ENCODE results near the gene NOTUM.

DNA sequence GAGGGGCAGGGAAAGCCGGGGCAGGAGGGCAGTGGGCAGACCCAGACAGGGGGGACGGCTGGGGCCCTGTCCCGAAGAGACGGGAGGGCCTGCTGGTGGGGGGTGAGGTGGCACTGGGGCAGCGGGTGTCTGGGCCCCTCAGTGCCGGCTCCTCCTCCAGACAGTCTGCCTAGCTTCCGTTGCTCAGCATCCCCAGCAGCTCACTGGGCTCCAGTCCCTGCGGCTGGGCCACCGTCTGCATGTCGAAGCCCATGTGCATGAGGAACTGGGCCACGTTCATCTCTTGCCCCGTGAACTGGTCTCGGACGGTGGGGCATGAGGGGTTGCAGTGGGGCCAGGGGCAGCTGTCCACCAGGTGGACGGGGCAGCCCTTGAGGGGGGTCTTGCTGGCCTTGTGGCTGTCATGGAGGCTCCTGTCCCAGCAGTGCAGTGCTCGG, 8.2 kb downstream of the NOTUM start:
- TF ChIP-seq, protein P1, sequence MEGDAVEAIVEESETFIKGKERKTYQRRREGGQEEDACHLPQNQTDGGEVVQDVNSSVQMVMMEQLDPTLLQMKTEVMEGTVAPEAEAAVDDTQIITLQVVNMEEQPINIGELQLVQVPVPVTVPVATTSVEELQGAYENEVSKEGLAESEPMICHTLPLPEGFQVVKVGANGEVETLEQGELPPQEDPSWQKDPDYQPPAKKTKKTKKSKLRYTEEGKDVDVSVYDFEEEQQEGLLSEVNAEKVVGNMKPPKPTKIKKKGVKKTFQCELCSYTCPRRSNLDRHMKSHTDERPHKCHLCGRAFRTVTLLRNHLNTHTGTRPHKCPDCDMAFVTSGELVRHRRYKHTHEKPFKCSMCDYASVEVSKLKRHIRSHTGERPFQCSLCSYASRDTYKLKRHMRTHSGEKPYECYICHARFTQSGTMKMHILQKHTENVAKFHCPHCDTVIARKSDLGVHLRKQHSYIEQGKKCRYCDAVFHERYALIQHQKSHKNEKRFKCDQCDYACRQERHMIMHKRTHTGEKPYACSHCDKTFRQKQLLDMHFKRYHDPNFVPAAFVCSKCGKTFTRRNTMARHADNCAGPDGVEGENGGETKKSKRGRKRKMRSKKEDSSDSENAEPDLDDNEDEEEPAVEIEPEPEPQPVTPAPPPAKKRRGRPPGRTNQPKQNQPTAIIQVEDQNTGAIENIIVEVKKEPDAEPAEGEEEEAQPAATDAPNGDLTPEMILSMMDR (IDR thresholded peaks at IDR 0.05 in 4 of 5, conservative IDR thresholded peaks at IDR 0.05 in 1 of 5): no peak
- TF ChIP-seq POLR2A (IDR thresholded peaks at IDR 0.05): no peak

Data from gastrocnemius medialis (tissue), 4 donors.